Measurements from ENCODE around the gene ADAP1.
"Not testable (repeated sequence)": the region's sequence is repeated elsewhere in the genome, so short reads cannot be mapped to it uniquely, and the experiment has no call there.

ADAP1 gene

DNA sequence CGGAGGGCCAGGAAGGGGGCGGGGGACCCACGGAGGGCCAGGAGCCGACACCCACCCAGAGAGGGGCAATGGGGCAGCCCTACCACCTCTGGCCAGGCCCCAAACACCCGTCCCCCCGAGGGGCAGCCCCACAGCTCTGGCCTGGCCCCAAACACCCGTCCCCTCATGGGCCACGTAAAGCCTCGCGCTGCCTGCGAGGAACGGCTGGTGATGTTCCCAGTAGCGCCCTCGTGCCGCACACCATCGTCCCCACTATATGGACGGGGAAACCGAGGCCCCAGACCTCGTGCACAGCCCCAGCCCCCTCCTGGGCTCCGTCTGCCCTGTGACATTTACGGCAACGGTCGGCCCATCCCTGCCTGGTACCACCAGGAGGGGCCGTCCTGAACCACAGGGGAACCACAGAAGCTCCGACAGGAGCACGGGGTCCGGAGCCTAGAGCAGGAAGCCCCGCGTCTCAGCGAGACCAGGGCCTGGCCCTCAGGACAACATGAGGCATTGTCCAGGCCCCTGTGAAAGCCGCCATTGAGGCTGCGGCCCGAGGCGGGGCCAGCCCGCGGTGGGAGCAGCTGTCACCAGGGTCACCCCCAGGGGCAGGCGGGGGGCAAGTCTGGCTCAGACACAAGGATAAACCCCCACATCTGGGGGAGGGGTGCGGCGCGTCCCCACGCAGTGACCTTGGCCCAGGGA lies 42.5 kb downstream of the ADAP1 start:
- TF ChIP-seq POLR2AphosphoS5 (IDR thresholded peaks at IDR 0.05; ENCODE audit: low read depth, low read length) (no peak), POLR2A (IDR thresholded peaks at IDR 0.05; ENCODE audit: low read depth, low read length) (no peak), TAF1 (IDR thresholded peaks at IDR 0.05; ENCODE audit: borderline replicate concordance, low read depth, low read length) (no peak)
- DNase-seq (ENCODE audit: insufficient read length) (no peak), FAIRE-seq (no peak)

DNA sequence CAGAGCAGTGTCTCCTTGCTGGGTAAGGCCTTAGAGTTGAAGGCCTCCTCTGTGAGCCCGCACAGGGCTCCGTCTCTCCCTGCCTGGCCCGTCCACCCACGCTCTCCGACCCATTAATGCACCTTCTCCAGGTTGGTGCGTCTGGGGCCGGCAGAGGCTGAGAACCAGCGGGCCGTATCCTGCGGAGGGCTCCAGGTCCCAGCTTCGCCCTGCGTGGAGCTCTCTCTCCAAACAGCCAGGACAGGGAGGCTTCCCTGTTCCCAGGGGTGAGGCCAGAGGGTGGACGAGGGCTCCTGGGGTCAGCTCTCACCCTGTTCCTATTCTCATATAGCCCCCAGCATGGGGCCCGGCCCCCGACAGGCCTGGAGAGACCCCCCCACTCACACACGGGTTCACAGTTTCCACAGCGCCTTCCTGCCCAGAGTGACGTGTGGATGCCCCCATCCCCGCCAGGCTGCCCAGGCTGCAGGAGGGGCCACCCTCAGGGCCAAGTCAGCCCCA lies 43.5 kb downstream of the ADAP1 start:
- DNase-seq (ENCODE audit: insufficient read length) (no peak), FAIRE-seq (no peak)
- TF ChIP-seq TAF1 (IDR thresholded peaks at IDR 0.05; ENCODE audit: borderline replicate concordance, low read depth, low read length) (no peak), POLR2AphosphoS5 (IDR thresholded peaks at IDR 0.05; ENCODE audit: low read depth, low read length) (no peak), POLR2A (IDR thresholded peaks at IDR 0.05; ENCODE audit: low read depth, low read length) (no peak)

GRCh38 chr7:910441-910861 lies 44.0 kb downstream of the ADAP1 start:
- TF ChIP-seq POLR2AphosphoS5 (IDR thresholded peaks at IDR 0.05; ENCODE audit: low read depth, low read length) (no peak), POLR2A (IDR thresholded peaks at IDR 0.05; ENCODE audit: low read depth, low read length) (no peak), TAF1 (IDR thresholded peaks at IDR 0.05; ENCODE audit: borderline replicate concordance, low read depth, low read length) (no peak)
- no peak for DNase-seq (ENCODE audit: insufficient read length)
- no peak for FAIRE-seq

GRCh38 chr7:909358-910329 lies 44.8 kb downstream of the ADAP1 start:
- no peak for TF ChIP-seq TAF1 (IDR thresholded peaks at IDR 0.05; ENCODE audit: borderline replicate concordance, low read depth, low read length)
- TF ChIP-seq POLR2AphosphoS5 (IDR thresholded peaks at IDR 0.05; ENCODE audit: low read depth, low read length) = no peak
- TF ChIP-seq POLR2A (IDR thresholded peaks at IDR 0.05; ENCODE audit: low read depth, low read length) = no peak
- no peak for DNase-seq (ENCODE audit: insufficient read length)
- FAIRE-seq = peak; percentile 63

DNA sequence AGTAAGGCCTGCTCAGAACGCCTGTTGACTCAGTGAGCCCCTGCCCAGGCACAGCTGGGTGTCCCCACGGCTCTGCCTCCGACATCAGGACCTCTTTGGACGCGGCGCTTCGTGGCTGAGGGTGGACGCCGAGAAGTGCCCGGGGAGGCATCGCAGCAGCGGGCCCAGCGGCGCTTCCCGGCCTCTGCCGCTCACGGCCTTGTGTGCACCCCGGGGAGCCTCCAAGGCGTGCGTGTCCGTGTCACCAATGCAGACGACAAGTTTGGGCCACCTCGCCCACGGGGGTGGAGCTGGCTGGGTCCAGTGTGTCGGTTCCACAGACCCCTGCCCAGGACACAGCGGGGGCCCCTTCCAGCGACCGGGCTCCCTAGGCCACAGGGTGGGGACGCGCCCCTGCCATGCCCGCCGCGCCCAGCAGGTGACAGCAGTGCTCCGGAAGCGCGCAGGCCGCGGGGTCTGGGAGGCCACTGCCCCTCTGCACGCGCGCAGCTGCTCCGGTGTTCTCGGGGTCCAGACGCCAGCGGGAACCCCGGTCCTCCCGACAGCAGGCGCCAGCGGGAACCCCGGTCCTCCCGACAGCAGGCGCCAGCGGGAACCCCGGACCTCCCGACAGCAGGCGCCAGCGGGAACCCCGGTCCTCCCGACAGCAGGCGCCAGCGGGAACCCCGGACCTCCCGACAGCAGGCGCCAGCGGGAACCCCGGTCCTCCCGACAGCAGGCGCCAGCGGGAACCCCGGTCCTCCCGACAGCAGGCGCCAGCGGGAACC lies 45.7 kb downstream of the ADAP1 start:
- not testable (repeated sequence) for FAIRE-seq
- DNase-seq (ENCODE audit: insufficient read length) = peak; percentile 87

- TF ChIP-seq TAF1 (IDR thresholded peaks at IDR 0.05; ENCODE audit: borderline replicate concordance, low read depth, low read length) (no peak), POLR2A (IDR thresholded peaks at IDR 0.05; ENCODE audit: low read depth, low read length) (no peak), POLR2AphosphoS5 (IDR thresholded peaks at IDR 0.05; ENCODE audit: low read depth, low read length) (no peak)
- no peak for FAIRE-seq
- no peak for DNase-seq (ENCODE audit: insufficient read length)
Measured at GRCh38 chr7:908159-908581, 46.3 kb downstream of the ADAP1 start.

DNA sequence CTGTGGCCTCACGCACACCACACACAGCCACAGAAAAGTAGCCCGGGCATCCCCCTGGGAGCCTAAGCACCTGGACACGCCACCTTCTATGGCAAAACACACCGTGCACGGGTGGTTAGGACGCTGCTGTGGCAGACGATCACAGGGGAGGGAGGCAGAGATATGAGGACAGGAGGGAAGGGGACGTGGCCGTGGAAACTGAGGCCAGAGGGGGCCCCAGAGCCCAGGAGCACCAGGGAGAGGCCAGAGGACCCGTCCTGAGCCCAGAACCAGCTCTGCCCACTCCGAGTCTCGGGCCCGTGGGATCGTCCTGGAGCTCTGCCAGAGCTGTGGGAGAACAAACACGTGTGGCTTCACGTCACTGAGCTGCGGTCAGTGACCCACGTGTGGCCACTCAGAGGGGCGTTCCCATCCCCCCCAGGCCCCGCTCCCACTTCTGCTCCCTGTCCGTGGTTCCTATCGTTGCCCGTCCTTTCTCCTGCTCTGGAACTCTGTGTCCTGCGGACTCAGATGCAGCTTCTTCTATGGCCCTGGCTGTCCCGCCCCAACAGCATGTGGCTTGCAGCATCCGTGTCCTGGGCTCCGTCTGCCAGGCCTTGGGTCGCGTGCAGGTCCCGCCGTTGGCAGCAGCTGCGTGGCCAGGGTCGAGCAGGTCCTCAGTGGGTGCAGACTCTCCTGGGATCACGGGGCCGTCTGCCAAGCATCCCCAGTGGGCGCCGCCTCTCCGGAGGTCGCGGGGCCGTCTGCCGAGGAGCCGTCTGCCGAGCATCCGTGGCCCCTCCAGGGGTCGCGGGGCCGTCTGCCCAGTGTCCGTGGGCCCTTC lies 47.1 kb downstream of the ADAP1 start:
- no peak for TF ChIP-seq POLR2AphosphoS5 (IDR thresholded peaks at IDR 0.05; ENCODE audit: low read depth, low read length)
- TF ChIP-seq POLR2A (IDR thresholded peaks at IDR 0.05; ENCODE audit: low read depth, low read length) = no peak
- TF ChIP-seq TAF1 (IDR thresholded peaks at IDR 0.05; ENCODE audit: borderline replicate concordance, low read depth, low read length) = no peak
- FAIRE-seq (no peak), DNase-seq (ENCODE audit: insufficient read length) (no peak)

GRCh38 chr7:906776-907157 lies 47.7 kb downstream of the ADAP1 start:
- DNase-seq (ENCODE audit: insufficient read length) = no peak
- FAIRE-seq = no peak
- TF ChIP-seq TAF1 (IDR thresholded peaks at IDR 0.05; ENCODE audit: borderline replicate concordance, low read depth, low read length) (no peak), POLR2A (IDR thresholded peaks at IDR 0.05; ENCODE audit: low read depth, low read length) (no peak), POLR2AphosphoS5 (IDR thresholded peaks at IDR 0.05; ENCODE audit: low read depth, low read length) (no peak)

DNA sequence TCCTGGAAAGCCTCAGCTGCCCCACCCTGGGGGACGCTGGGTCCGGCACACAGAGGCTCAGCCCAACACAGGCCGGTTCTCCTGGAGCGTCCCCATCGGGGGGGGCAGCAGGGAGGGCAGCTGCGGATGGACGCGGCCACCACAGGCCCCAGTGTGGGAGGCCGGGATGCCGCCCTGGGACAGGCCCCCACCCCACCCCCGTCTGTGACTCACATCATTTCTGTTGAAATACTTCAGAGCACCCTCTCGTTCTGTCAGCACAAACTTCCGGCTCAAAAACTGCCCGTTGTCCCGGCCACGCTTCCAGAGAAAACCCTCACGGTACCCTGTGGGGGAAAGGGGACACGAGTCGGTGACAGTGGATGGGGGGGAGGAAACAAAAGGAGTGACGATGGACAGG lies 49.6 kb downstream of the ADAP1 start:
- FAIRE-seq = no peak
- TF ChIP-seq POLR2AphosphoS5 (IDR thresholded peaks at IDR 0.05; ENCODE audit: low read depth, low read length) = no peak
- TF ChIP-seq POLR2A (IDR thresholded peaks at IDR 0.05; ENCODE audit: low read depth, low read length) = no peak
- no peak for TF ChIP-seq TAF1 (IDR thresholded peaks at IDR 0.05; ENCODE audit: borderline replicate concordance, low read depth, low read length)
- DNase-seq (ENCODE audit: insufficient read length) = no peak

DNA sequence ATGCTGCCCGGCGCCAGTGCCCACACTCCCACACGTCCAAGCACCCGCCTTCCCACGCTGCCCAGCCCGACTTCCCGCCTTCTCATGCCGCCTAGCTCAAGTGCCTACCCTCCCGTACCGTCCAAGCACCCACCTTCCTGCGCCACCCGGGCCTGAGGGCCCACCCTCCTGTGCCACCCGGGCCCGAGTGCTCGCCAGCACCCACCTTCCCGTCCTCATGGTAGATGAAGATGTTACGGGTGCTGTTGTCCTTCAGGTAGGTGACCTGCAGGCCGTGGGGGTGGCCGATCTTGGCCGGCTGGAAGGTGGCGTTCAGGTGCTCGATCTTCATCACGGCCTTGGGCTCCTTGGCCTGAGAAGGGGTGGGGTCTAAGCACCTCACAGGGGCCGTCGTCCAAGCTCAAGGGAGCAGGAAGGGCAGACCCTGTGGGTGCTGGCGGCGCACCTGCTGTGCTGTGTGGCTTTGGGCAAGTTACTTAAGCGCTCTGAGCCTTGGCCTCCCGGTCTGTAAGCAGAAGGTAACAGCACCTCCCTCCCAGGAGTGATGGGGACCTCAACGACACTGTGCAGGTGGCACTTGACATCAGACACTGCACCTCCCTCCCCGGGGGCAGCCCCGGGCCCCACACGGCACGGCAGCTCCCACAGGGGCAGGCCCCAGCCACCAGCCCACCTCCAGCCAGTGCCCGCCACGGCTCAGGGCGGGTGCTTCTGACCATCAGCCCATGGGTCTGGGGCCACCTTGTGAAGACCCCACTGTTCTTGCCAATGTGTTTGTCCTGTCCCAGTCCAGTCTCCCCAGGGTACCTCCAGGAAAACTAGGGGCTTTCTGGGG lies 50.3 kb downstream of the ADAP1 start:
- FAIRE-seq (no peak), DNase-seq (ENCODE audit: insufficient read length) (no peak)
- TF ChIP-seq POLR2A (IDR thresholded peaks at IDR 0.05; ENCODE audit: low read depth, low read length) = no peak
- no peak for TF ChIP-seq POLR2AphosphoS5 (IDR thresholded peaks at IDR 0.05; ENCODE audit: low read depth, low read length)
- no peak for TF ChIP-seq TAF1 (IDR thresholded peaks at IDR 0.05; ENCODE audit: borderline replicate concordance, low read depth, low read length)
